Astrocyte of the hippocampus (primary cell): ENCODE measurements around the gene HDAC4.
"Not testable (repeated sequence)": the region's sequence is repeated elsewhere in the genome, so short reads cannot be mapped to it uniquely, and the experiment has no call there.

Experiments
- DNase-seq: peaks from one replicate; pipeline ENCODE4 v3.0.0; 2011; ENCODE audit warnings: low read depth, low spot score

HDAC4 gene

DNA sequence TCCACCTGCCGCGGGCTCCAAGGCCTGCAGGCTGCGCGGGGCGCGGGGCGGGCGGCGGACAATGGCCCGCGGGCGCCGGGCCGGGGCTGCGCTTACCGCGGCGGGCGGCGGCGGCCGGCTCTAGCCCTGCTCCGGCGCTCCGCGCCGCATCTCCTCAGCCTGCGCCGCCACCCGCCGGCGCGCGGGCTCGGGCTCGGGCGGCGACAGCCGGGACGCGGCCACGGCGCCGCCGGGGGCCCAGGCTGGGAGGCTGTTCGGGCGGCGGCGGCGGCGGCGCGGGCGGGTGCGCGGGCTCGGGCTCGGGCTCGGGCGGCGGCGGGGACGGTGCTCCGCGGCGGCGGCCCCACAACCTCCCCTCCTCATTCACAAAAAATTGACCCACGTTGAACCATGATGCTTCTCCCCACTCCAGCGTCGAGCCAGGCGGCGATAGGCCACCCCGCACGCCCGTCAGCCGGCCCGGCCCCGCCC is at the start of gene HDAC4:
TSS of gene HDAC4 (minus strand) at position 425 of the 471 bp plus-strand sequence. CDS start 48,321 bp downstream, outside the sequence.
- DNase-seq: no peak

DNA sequence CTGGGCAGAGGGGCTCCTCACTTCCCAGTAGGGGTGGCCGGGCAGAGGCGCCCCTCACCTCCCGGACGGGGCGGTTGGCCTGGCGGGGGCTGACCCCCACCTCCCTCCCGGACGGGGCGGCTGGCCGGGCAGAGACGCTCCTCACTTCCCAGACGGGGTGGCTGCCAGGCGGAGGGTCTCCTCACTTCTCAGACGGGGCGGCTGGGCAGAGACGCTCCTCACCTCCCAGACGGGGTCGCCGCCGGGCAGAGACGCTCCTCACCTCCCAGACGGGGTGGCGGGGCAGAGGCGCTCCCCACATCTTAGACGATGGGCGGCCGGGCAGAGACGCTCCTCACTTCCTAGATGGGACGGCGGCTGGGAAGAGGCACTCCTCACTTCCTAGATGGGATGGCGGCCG is 48.6 kb upstream of the HDAC4 start:
- not testable (repeated sequence) for DNase-seq

DNA sequence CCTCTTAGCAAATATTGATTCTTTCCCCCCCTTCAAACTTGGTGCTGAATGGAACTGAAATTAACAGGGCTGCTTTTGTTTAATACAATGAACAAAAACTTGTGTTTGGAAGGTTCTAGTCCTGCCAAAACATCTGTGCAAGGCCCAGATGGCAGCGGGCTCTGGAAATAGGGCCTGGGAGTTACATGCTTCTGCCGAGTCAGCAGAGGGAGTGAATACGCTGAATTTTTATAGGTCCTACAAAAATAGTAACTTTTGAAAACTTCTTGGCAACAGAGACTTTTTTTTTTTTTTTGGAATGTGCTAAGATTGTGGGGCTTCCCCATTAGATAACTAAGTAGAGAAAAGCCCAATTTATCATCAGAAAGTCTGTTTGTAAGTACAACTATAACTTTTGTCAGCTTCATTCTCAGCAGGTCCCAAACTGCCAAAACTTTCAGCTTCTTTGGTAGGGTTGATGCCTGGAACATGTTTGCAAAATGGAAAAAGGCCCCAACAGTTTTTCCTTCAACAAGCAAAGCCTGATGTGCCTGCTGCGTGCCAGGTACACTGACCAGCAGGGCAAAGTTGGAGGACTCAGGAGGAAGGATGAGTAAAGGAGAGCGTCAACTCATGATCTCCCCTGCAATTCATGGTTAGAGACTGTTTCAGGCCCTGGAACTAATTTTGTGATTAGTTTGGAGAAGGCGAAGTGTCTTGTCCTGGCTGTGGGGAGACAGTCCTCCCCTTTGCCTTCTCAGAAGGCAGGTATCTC is 45.1 kb upstream of the HDAC4 start:
- DNase-seq: no peak

DNA sequence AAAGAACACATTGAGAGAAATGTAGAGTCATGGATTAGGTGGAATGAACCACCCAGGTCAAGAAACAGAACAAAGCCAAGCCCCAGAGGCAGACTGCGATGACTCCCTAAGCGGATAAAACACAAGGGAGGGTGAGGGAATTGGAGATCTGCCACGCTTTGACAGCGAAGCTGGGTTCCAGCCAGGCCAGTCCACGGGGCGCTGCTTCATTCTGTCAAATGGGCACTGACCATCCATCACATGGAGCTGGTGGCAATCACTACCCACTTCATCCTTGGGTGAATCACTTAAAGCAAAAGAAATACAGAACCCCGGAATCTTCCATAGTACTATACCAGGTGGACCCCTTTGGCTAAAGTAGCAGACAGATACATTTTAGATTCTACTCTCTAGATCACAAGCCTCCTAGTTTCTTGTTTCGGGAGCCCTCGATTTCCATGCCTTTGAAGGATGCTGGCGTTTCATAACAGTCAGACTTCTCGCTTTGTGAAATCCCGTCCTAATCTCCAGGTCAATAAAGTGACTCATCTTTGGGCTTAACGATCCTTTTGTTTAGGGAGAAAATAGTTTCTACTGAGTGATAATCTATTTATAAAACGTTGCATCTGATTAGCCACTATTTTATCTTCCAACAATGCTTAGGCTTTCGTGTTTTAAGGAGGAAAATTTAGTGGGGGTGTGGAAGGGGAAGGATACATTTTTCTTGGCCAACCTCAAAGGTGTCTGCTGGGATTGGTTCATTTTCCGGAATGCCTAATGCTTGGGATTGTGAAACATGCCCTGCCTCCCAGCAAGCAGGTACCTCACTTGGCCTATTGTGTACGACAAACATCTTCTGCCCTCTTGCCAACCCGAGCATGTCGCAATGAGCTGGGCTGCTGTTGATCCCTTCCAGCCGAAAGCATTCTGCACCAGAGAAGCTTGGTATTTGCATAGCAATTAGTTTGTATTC is 44.1 kb upstream of the HDAC4 start:
- DNase-seq: peak; percentile 35

DNA sequence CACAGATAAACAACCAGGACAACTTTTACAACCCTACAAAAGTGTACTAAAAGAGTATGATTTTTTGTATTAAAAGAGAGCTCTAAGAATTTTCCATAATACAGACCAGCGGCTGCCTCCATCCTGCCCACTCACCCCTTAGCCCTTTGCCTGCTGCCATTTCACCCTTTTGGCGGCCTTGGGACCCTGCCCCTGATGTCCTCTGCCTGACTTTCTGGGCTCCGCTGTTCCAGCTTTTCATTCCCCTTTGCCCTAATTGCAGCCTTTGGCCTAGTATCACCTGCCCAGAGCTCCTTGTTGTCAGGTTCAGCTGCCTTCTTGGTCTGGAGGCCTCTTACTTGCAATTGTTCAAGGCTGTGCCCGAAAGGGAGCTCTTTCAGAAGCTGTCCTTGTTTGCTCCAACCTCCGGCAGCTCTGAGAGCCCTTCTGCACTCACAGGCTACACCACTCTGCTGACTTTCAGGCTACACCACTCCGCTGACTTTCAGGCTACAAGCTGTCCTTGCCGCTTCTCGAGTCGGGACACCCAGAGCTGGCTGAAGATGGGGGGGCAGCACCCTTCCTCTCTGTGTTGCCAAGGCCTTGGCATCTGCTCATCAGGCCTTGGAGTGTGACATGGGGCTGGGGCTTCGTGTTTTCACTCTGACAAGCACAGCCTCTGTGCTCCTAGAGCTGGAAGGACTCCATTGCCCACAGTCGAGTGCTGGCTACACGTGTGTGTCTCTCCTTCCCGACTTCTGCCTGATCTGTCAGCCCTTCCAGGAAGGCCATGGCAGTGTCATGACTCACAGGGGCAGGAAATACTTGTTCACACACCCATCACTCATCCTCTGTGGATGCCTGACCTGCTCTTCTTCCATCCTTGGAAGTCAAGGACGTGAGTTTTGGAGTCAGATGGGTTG is 43.1 kb upstream of the HDAC4 start:
- peak; percentile 31 for DNase-seq

DNA sequence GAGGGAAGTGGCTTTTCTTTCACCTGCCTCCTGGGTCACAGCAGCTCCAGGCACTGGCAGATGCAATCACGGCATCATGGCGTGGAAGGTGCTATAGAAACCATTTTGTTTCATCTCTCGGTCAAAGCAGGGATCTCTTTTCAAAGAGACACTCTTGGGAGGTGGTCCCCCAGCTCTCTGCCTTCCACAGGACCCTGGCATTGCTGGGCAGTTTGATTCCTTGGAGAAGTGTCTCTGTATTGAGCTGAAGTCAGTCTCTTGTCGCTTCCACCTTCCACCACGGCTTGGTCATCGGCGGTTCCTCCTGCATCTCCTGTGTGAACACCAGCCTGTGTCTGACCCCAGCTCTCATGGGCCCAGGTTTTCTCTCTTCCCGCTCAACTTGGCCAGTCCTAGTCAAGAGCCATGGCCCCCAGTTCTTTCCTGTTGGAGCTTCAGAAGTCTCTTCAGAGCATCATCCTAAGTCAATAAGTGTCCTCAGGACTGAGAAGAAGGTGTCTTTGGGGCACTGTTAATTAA is 42.3 kb upstream of the HDAC4 start:
- no peak for DNase-seq

DNA sequence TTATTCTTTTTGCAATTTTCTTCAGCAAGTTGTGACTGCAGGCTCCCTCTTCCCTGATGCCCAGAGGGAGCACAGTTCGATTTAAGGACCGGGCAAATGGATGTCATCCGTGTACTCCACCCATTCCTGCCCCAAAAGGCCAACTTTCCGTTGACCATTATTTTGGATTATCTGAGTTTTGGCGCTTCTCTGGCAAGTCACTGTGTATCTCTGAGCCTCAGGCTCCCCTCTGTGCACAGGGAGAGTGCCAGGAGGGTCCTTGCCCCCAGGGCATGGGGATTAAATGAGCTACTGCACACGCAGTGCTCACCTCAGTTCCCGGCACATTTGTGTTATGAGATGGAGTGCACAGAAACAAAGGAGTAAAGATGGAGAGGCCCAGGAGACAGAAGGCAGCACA is 41.4 kb upstream of the HDAC4 start:
- no peak for DNase-seq

DNA sequence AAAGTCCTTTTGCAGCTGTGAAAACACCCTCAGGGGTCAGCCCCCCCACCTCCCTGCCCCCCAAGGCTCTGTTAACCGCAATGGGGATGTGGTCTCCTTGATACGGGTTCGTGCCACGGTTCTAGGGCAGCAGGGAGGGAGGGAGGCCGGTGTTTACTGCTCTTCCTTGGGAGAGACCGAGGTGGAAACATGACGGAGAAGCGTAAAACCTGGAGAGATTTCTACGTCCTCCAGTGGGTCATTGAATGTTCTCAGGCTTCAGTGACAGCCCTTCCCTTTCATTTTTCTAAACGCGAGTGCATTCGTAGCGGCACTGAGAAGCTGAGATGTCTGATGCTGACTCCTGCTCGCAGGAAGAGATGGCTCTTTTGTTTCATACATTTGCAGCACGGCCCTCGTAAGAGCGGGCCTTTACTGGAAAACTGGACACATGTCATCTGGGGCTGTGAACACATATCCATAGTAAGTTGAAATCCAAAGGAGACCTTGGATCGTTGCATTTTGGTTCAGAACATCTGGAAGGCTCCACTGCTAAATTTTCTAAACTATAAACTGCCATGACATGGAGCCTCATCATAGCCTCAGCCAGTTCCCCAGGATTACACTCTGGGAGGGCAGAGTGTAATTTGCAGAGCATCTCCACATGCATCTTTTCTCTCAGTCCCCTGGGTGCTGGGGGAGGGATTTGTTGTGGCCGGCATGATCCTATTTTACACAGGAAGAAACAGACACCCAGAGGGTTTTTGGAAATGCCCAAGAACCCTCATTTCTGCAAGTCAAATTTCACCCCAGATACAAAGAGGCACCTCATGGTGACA is 40.6 kb upstream of the HDAC4 start:
- DNase-seq: peak; percentile 19

DNA sequence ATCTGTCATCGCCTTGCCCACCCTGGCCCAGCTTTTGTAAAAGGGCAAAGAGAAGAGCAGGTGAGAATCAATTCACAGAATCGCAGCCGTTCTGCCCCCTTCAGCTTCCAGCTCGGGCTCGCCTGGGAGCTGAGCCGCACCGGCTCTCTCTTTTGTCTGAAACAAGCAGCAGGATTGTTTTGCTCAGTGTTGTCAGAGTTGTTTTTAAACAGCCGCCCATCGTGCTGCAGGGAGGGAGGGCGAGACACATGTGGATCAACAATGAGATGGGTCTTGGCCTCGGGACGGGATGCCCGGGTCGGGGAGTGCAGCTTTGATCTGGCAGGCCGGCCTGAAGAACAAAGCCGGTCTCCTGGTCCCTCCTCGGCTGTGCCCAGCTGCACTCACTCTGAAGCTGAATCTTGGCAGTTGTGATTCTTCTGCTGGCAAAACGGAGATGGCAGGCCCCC is 39.7 kb upstream of the HDAC4 start:
- peak; percentile 52 for DNase-seq

DNA sequence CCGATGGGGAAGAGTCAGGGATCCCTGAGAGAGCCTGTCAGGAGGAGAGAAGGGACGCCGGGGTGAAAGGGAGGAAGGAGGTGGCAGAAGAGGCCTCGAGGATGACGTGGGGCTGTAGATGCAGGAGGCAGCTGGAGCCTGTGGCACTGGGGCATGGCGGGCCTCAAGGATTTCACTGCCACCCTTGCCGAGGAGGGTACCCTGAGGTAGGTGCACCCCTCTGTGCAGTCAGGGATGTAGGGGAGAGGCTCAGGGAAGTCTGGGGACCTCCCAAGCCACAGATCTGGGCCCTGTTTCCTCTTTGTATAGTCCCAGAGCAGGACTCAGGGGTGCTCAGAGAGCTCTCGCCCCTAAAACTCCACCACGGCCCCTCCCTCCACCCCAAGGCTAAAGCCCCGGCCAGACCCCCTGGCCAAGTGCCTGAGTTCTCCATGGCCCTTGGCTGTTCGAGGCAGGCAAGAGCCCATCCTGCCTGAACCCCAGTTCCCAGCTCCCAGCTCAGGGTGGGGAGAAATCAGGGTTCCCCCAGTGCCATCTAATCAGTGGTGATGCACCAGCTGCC is 39.0 kb upstream of the HDAC4 start:
- no peak for DNase-seq

DNA sequence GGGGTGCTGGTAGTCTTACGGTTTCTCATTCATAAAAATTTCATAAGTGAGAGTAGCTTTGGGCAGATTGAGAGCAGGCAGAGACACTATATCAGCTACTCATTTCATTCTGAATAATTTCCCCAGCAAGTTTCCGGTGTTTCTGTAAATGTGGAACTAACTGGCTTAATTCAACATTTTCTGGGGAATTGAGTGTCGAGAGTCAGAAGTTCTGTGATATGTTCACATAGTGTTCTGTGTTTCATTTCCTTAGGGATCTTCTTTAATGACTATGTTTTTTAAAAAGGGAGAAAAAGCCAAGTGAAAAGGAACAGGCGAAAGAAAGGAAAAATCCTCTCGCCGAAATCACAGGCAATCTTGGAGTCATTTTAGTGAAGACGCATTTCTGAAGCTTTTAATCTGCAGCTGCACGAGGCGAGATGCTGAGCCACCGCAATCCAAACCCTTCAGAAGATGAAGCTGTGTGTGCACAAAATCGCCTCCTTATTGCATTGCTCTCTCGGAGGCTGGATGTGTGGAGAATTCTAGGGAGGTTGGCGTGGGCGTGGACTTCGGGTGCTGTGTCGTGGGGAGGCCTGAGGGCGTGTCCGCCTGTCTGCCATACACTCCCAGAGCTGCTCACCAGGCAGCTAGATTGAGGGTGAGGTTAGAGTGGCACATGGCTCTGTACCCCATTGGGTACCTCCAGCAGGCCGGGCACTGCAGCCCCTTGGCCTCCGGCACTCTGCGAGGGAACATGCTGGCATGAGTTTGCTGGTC is 38.4 kb upstream of the HDAC4 start:
- no peak for DNase-seq

DNA sequence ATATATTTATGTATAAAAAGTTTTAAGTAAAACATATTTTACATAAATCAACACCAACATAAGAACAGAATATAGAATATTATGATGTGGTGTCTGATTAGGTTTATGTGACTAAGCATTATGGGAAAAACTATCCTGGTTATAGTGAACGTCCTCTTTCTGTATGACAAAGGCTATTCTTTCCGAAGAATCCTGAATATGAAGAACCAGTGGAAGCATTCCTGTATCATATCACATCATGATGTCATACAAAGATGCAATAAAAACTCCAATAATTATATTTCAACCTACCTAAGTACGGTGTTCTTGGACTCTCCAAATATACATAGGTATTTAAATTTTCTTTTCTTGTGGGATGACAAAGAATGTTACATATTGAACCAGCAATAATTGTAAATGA is 37.5 kb upstream of the HDAC4 start:
- no peak for DNase-seq

DNA sequence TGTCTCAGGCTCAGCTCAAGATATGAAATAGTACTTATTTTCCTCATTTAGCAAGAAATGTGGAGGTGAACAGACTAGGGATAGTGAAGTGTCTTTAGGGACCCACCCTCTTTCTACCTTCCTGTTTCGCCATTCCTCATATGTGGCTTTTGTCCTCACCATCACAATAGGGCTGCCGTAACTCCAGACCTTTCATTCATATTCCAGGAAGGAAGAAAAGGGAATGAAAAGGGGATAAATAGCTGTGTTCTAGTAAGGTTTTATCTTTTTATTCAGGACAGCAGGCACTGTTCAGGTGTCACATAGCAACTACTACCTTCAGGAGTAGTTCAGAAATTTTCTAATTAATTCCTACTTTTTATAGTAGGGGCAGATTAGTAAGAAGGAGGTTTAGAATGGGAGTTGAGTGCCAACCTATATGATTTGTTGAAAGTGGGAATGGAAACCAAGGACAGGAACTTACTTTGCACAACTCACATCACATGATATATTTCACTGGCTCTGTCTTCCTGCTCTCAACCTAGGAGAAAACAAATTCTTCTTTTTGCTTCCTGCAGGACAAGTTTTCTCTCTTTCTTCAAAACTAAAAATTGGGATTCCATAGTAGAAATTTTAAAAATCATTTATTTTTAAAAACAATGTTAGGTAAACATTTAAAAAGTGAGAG is 36.0 kb upstream of the HDAC4 start:
- no peak for DNase-seq

DNA sequence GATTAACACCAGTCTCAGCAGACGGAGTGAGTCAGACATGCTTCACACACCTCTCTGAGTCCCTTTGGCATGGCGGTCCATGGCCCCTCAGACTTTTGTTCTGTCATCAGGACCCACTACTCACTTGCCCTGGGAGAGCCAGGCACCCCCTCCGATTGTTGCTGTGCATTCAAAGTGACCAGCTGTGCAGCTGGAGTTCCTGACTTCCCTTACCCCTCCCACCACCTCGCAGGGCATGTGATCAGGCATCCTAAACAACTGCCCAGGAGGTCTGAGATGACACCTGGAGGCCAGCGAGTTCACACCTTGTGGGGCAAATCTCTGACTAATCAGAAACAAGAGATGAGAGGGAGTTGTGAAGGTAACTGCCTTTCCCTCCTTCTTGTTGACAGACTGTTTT is 35.3 kb upstream of the HDAC4 start:
- DNase-seq: no peak

DNA sequence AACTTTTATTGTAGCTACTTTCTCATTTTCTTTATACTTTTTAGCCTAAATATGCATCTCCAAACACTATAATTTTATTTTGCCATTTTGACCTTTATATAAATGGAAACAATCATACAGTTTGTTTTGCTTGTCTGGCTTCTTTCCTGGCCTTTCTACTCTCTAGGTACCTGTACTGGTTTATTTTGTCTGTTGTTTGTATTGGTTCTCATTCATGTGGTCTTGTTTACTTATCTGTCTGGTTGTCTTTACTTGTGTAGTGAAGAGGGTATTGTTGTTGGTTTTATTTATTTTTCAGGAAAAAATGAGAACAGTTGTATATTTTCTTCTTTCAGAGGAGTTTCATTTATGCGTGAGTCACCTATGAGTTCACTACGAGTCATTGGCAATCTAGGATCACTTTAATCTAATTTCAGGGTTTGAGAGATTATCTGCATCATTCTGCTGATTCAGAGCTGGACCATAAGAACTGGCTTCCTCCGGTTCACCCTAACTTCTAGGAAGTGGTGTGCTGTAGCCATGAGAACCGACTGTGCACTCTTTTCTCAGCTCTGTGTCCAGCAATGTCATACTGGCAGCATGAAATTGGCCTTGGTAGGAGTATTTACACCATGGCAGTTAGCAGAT is 33.1 kb upstream of the HDAC4 start:
- no peak for DNase-seq

DNA sequence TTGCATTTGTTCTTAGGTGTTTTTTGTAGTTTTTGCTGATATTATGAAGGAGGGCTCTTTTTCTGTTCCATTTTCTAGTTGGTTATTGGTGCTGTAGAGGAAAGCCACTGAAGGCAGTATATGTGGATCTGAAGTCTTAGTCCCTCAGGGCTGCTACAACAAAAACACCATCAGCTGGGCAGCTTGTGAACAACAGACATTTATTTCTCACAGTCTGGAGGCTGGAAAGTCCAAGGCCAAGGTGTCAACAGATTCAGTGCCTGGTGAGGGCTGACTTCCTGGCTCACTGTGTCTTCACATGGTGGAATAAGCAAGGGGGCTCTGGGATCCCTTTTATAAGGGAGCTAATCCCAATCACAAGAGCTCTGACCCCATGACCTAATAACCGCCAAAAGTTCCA is 31.4 kb upstream of the HDAC4 start:
- no peak for DNase-seq

DNA sequence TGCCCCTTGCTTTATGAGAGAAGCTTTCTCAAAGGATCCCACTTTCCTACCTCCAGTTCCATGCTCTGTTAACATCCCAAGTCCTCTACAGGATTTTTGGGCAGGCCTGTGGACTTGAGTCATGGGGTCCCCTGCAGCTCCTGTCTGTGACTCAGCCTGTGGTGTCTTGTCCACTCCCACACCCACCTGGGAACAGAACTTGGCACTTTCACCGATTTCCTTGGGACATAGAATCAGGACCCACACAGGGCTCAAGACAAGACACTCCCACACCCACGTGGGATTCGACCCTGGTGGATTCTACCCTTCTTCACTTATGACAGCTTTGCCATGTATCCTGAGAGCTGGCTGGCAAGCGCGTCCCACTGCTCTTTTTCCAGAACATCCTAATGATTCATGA is 30.7 kb upstream of the HDAC4 start:
- DNase-seq: no peak
